HCT116 (cell line): ENCODE results near the gene DNAJC3. TPM values are rescaled to one million over a fixed set of nuclear protein-coding genes. Genes with fewer than 3 reads are reported as not detected.

Experiments
- ATAC-seq: fragments of 200-7000 bp; cut with Tn5 transposase; 2 replicates; pipeline ENCODE4 v1.9.1; 2020; ENCODE audit warnings: mild to moderate bottlenecking, moderate library complexity
- BruUV-seq: library from RNA; stranded (reverse); fragments of 400-500 nt; replicated peaks from 2 replicates; lab custom pipeline; 2021; lab: Mats Ljungman, UMichigan
- CTCF ChIA-PET: fragments of 300-600 bp; sonication (Branson Sonifier 250); formaldehyde crosslinking; loops from one replicate; lab custom pipeline; 2021; ENCODE audit warnings: antibody characterized with exemption; lab: Charles Lee
- POLR2A ChIA-PET: fragments of 300-600, 350-600 bp; sonication (Branson Sonifier 250); formaldehyde crosslinking; loops from one replicate; lab custom pipeline; 2021; ENCODE audit warnings: antibody characterized with exemption; lab: Charles Lee
- RAD21 ChIA-PET, 2 experiments: fragments of 300-600 bp; sonication (Branson Sonifier 250); formaldehyde crosslinking; loops; one replicate each; lab custom pipeline; 2023; ENCODE audit warnings: low total read pairs in 2 of 2; ENCODE audit not compliant: uncharacterized antibody in 2 of 2, unreplicated experiment in 2 of 2, low non-redundant PET in 1 of 2; lab: Charles Lee
- DNase-seq: peaks from one replicate; pipeline ENCODE4 v3.0.0-alpha.2; 2010; ENCODE audit warnings: low read depth, low spot score
- H2AFZ ChIP-seq: fragments of 200-600 bp; shearing (Covaris generic), sonication (generic); 2 replicates; pipeline ENCODE4 v1.6.1; 2017; ENCODE audit warnings: low read depth, mixed run types, mixed read lengths, antibody characterized with exemption, low read length; ENCODE audit not compliant: poor library complexity, severe bottlenecking
- H3K27ac ChIP-seq: 2 replicates; pipeline ENCODE4 v1.5.1; 2012; ENCODE audit warnings: low read depth, low read length
- H3K27me3 ChIP-seq: fragments of 200-600 bp; sonication (generic); 2 replicates; pipeline ENCODE4 v1.6.1; 2016; ENCODE audit warnings: mixed run types, low read length, mixed read lengths; ENCODE audit not compliant: insufficient read depth
- H3K36me3 ChIP-seq, 2 experiments: fragments of 200-500 bp in 1 of 2; fragments of 200-600 bp in 1 of 2; sonication (Bioruptor generic) in 1 of 2; sonication (generic) in 1 of 2; 2 replicates each; pipeline versions ENCODE4 v1.5.1 to v1.6.1; 2014 to 2016; ENCODE audit warnings: low read length in 2 of 2, inconsistent platforms in 1 of 2, mixed read lengths in 1 of 2, mixed run types in 1 of 2; ENCODE audit not compliant: insufficient read depth in 2 of 2, control insufficient read depth in 1 of 2
- H3K4me1 ChIP-seq, 2 experiments: fragments of 200-600 bp in 1 of 2; sonication (generic) in 1 of 2; 2 replicates each; pipeline versions ENCODE4 v1.5.1 to v1.6.1; 2012 to 2017; ENCODE audit warnings: low read length in 2 of 2, inconsistent platforms in 1 of 2, mild to moderate bottlenecking in 1 of 2, mixed read lengths in 1 of 2, mixed run types in 1 of 2, moderate library complexity in 1 of 2; ENCODE audit not compliant: insufficient read depth in 2 of 2, control insufficient read depth in 1 of 2
- H3K4me2 ChIP-seq: fragments of 200-600 bp; sonication (generic); 2 replicates; pipeline ENCODE4 v1.6.1; 2017; ENCODE audit warnings: mixed run types, low read length, mixed read lengths
- H3K4me3 ChIP-seq, 2 experiments: fragments of 200-600 bp in 1 of 2; sonication (generic) in 1 of 2; replicated peaks in 1 of 2; 2 replicates each; pipeline ENCODE4 v1.5.1; 2011 to 2016; ENCODE audit warnings: low read length in 2 of 2, control low read depth in 1 of 2, low read depth in 1 of 2, mild to moderate bottlenecking in 1 of 2, mixed read lengths in 1 of 2, mixed run types in 1 of 2
- H3K79me2 ChIP-seq: fragments of 200-600 bp; sonication (generic); 2 replicates; pipeline ENCODE4 v1.6.1; 2017; ENCODE audit warnings: mild to moderate bottlenecking, mixed run types, low read length, moderate library complexity, mixed read lengths; ENCODE audit not compliant: insufficient read depth
- H3K9ac ChIP-seq: fragments of 200-600 bp; sonication (generic); 2 replicates; pipeline ENCODE4 v1.6.1; 2016; ENCODE audit warnings: low read length, mixed read lengths
- H3K9me2 ChIP-seq: fragments of 200-600 bp; sonication (generic), shearing (Covaris generic); 2 replicates; pipeline ENCODE4 v1.6.1; 2017; ENCODE audit warnings: mixed run types, mild to moderate bottlenecking, moderate library complexity; ENCODE audit not compliant: insufficient read depth
- H3K9me3 ChIP-seq, 2 experiments: fragments of 200-500 bp in 1 of 2; fragments of 200-600 bp in 1 of 2; sonication (Bioruptor generic) in 1 of 2; sonication (generic) in 1 of 2; 2 replicates each; pipeline ENCODE4 v1.6.1; 2014 to 2017; ENCODE audit warnings: low read length in 2 of 2, mixed read lengths in 2 of 2, inconsistent platforms in 1 of 2, low read depth in 1 of 2, mild to moderate bottlenecking in 1 of 2, mixed run types in 1 of 2, moderate library complexity in 1 of 2; ENCODE audit not compliant: control insufficient read depth in 1 of 2, insufficient read depth in 1 of 2
- H4K20me1 ChIP-seq: fragments of 200-600 bp; sonication (generic), shearing (Covaris generic); 2 replicates; pipeline ENCODE4 v1.6.1; 2017; ENCODE audit warnings: mixed run types, mild to moderate bottlenecking, moderate library complexity; ENCODE audit not compliant: insufficient read depth
- CTCF ChIP-seq, 3 experiments: fragments of 200-600 bp in 1 of 3; sonication (generic) in 1 of 3; IDR thresholded peaks in 2 of 3; conservative IDR thresholded peaks in 1 of 3; 2 replicates each; pipeline ENCODE4 v1.5.1; 2012 to 2017; ENCODE audit warnings: low read depth in 2 of 3, low read length in 2 of 3, antibody characterized with exemption in 1 of 3, borderline replicate concordance in 1 of 3, control low read depth in 1 of 3, mild to moderate bottlenecking in 1 of 3, mixed read lengths in 1 of 3, mixed run types in 1 of 3, moderate library complexity in 1 of 3; ENCODE audit not compliant: insufficient read depth in 1 of 3
- ZBTB33 ChIP-seq: IDR thresholded peaks from 2 replicates; pipeline ENCODE4 v1.6.1; 2011; ENCODE audit warnings: mild to moderate bottlenecking, low read length, moderate library complexity; ENCODE audit not compliant: insufficient replicate concordance; ENCODE audit errors: extremely low read depth
- intact Hi-C: fragments of 100-400 bp; cut with micrococcal nuclease; formaldehyde crosslinking; loops from 2 replicates; pipeline ENCODE4 v1.10.0; 2022
- total RNA-seq: library from RNA; stranded (reverse); gene quantifications from one replicate; pipeline ENCODE4 v1.2.1, GENCODE V29; 2021; ENCODE audit not compliant: unreplicated experiment

The DNAJC3 gene
- total RNA-seq, 1 experiment from 2014 or later: 28.5 TPM

GRCh38 chr13:95698047-95698749 lies 21.3 kb downstream of the DNAJC3 start:
- TF ChIP-seq ZBTB33 (no peak), CTCF (IDR thresholded peaks at IDR 0.05 in 2 of 3, conservative IDR thresholded peaks at IDR 0.05 in 1 of 3; ENCODE audit: borderline replicate concordance in 1 of 3, insufficient read depth in 1 of 3, low read depth in 2 of 3, low read length in 2 of 3) (peak in 2 of 3 experiments; percentile 40 to 52; a peak in 4 of 6 replicates)
- Histone ChIP-seq H3K9me2 (no peaks in the 10 kb centered on the region), H3K4me2 (no peak overlapping the region), H3K9ac (no peak overlapping the region), H3K4me1 (no peaks in the 10 kb centered on the region), H3K9me3 (no peaks in the 10 kb centered on the region), H4K20me1 (no peaks in the 10 kb centered on the region), H3K27me3 (no peaks in the 10 kb centered on the region), H2AFZ (no peak overlapping the region), H3K4me3 (no peak overlapping the region), H3K36me3 (no peaks in the 10 kb centered on the region), H3K27ac (no peak overlapping the region), H3K79me2 (peaks cover 49% of the 10 kb centered on the region)
- ATAC-seq: peak; percentile 86
- RAD21 ChIA-PET: no interaction called here
- CTCF ChIA-PET: interaction anchor here (0.7 kb wide), 1 partner anchor 1156 kb away, joined by 5 read pairs; no protein-coding TSS in a partner anchor
- no TSS peak for BruUV-seq
- intact Hi-C loops: no loop called here
- POLR2A ChIA-PET: no interaction called here
- DNase-seq: peak; percentile 12
